Measurements from ENCODE around the gene CYP2B6.
"Not testable (repeated sequence)": the region's sequence is repeated elsewhere in the genome, so short reads cannot be mapped to it uniquely, and the experiment has no call there.

CYP2B6 gene

GRCh38 chr19:40980743-40981442, 10.2 kb upstream of the CYP2B6 start:
- not testable (repeated sequence) for ATAC-seq

GRCh38 chr19:40981591-40981990, 9.5 kb upstream of the CYP2B6 start:
- ATAC-seq = no peak

- no peak for ATAC-seq
These were observed 8.4 kb upstream of the CYP2B6 start for GRCh38 chr19:40982594-40983101.

GRCh38 chr19:40989453-40989852, 1.6 kb upstream of the CYP2B6 start:
- ATAC-seq = no peak

GRCh38 chr19:40995355-40995754, 4.3 kb downstream of the CYP2B6 start:
- peak; percentile 78 to 92 for ATAC-seq

- ATAC-seq = not testable (repeated sequence)
These were observed 7.9 kb downstream of the CYP2B6 start for GRCh38 chr19:40999018-40999417.

GRCh38 chr19:41000310-41000737, 9.2 kb downstream of the CYP2B6 start:
- ATAC-seq = no peak

GRCh38 chr19:41001243-41001971, 10.3 kb downstream of the CYP2B6 start:
- no peak for ATAC-seq

GRCh38 chr19:41003656-41004055, 12.6 kb downstream of the CYP2B6 start:
- not testable (repeated sequence) for ATAC-seq

GRCh38 chr19:41009700-41010235, 18.7 kb downstream of the CYP2B6 start:
- no peak for ATAC-seq

GRCh38 chr19:41013359-41013758, 22.3 kb downstream of the CYP2B6 start:
- ATAC-seq = no peak

- no peak for ATAC-seq
These were observed 23.6 kb downstream of the CYP2B6 start for GRCh38 chr19:41014643-41015042.

GRCh38 chr19:41016488-41017071, 25.5 kb downstream of the CYP2B6 start:
- ATAC-seq = no peak

GRCh38 chr19:41018736-41019290, 27.7 kb downstream of the CYP2B6 start:
- ATAC-seq = no peak

- no peak for ATAC-seq
These were observed 28.3 kb downstream of the CYP2B6 start for GRCh38 chr19:41019346-41019745.

- ATAC-seq = no peak
These were observed 32.1 kb downstream of the CYP2B6 start for GRCh38 chr19:41023193-41023592.

GRCh38 chr19:41025411-41025810, 34.3 kb downstream of the CYP2B6 start:
- ATAC-seq = no peak

GRCh38 chr19:41025871-41026270, 34.8 kb downstream of the CYP2B6 start:
- no peak for ATAC-seq

GRCh38 chr19:41027273-41027967, 36.3 kb downstream of the CYP2B6 start:
- no peak for ATAC-seq

GRCh38 chr19:41029524-41030432, 38.7 kb downstream of the CYP2B6 start:
- ATAC-seq = no peak

- no peak for ATAC-seq
These were observed 39.6 kb downstream of the CYP2B6 start for GRCh38 chr19:41030651-41031050.

Measured in activated CD4-positive, CD25-positive, alpha-beta regulatory T cell treated with anti-CD3 and anti-CD28 coated beads, Interleukin-2, amount 50 U/mL, for 24 hours (primary cell).